Stomach (tissue), 9 donors: ENCODE measurements around the gene MLLT10. TPM values are rescaled to one million over a fixed set of nuclear protein-coding genes. Genes with fewer than 3 reads are reported as not detected.

ENCODE experiments used
- DNase-seq, 2 donors: peaks; one replicate each; pipeline versions ENCODE4 v3.0.0 to v3.0.0-alpha.2; 2013 to 2019
- H3K27ac ChIP-seq, 5 donors: fragments of 200-600 bp in 4 of 5; sonication (generic) in 4 of 5; one replicate each; pipeline ENCODE4 v1.5.1; 2013 to 2019; ENCODE audit warnings: mild to moderate bottlenecking in 1 of 5, moderate library complexity in 1 of 5
- H3K27me3 ChIP-seq, 3 donors: fragments of 200-600 bp; sonication (generic); one replicate each; pipeline ENCODE4 v1.5.1; 2017 to 2019; ENCODE audit warnings: mixed run types in 1 of 3
- H3K36me3 ChIP-seq, 4 donors: fragments of 200-600 bp; sonication (generic); 1 replicate in 3 of 4; 2 replicates in 1 of 4; pipeline ENCODE4 v1.5.1; 2016 to 2019
- H3K4me1 ChIP-seq, 4 donors: fragments of 200-600 bp; sonication (generic); one replicate each; pipeline ENCODE4 v1.5.1; 2016 to 2019
- H3K4me3 ChIP-seq, 4 donors: fragments of 200-600 bp; sonication (generic) in 3 of 4; one replicate each; pipeline ENCODE4 v1.5.1; 2016 to 2019; ENCODE audit warnings: mild to moderate bottlenecking in 1 of 4
- H3K9me3 ChIP-seq, 4 donors: fragments of 200-600 bp; sonication (generic); one replicate each; pipeline ENCODE4 v1.5.1; 2016 to 2019
- CTCF ChIP-seq, 7 experiments: fragments of 450-650 bp in 4 of 7; fragments of 200-600 bp in 3 of 7; sonication (generic) in 3 of 7; IDR thresholded peaks; one replicate each; pipeline ENCODE4 v1.5.1; 2016 to 2019; ENCODE audit warnings: antibody characterized with exemption in 7 of 7, control low read depth in 2 of 7, mild to moderate bottlenecking in 1 of 7
- EP300 ChIP-seq: sonication (generic); formaldehyde crosslinking; IDR thresholded peaks from one replicate; pipeline ENCODE4 v1.6.1; 2017; ENCODE audit warnings: antibody characterized with exemption
- POLR2A ChIP-seq, 4 donors: fragments of 450-650 bp; IDR thresholded peaks; one replicate each; pipeline ENCODE4 v1.6.1; 2016; ENCODE audit warnings: antibody characterized with exemption in 4 of 4, control low read depth in 2 of 4, mild to moderate bottlenecking in 1 of 4, moderate library complexity in 1 of 4
- POLR2AphosphoS5 ChIP-seq, 3 donors: sonication (generic); formaldehyde crosslinking; IDR thresholded peaks; one replicate each; pipeline ENCODE4 v1.6.1; 2016; ENCODE audit warnings: antibody characterized with exemption in 3 of 3
- WGBS, 5 donors: extraction: QIAGEN DNeasy Blood & Tissue Kit in 3 of 5; methylation state at CpG; one replicate each; pipeline versions ENCODE4 v1.1.5 to v1.1.7; 2013 to 2018; 5-methylcytosine and 5-hydroxymethylcytosine counted together
- intact Hi-C: fragments of 100-400 bp; cut with DNase I; formaldehyde crosslinking; loops from one replicate; pipeline ENCODE4 v1.15.1; 2023; ENCODE audit warnings: low total_unique reads
- polyA plus RNA-seq, 3 donors: library from polyadenylated mRNA; stranded (reverse); fragments of 200-250 nt; gene quantifications; one replicate each; pipeline ENCODE4 v1.2.3, GENCODE V29; 2013
- total RNA-seq, 5 donors: library from RNA; depleted of rRNA; stranded (reverse); fragments of >200 nt; gene quantifications; one replicate each; pipeline versions ENCODE4 v1.1.0 to v1.2.3, GENCODE V29; 2014 to 2016
- donor health status: healthy with polysubstance abuse.
- donor health status: Bipolar disorder and iron deficiency.
- donor health status: healthy.

MLLT10 gene
- total and polyA plus RNA-seq, 8 donors = 12.8 to 76.9 (median 23.8) TPM

GRCh38 chr10:21720090-21720489, 186.1 kb downstream of the MLLT10 start:
- H3K4me1 ChIP-seq = peaks cover 9 to 23% (median 11%) of the 10 kb centered on the region in 4 donors
- H3K27me3 ChIP-seq = no peaks in the 10 kb centered on the region
- H3K36me3 ChIP-seq = peaks cover 0 to 23% (median 13%) of the 10 kb centered on the region in 4 donors
- no peak for TF ChIP-seq POLR2AphosphoS5 (IDR thresholded peaks at IDR 0.05)
- no peak for TF ChIP-seq POLR2A (IDR thresholded peaks at IDR 0.05)
- TF ChIP-seq CTCF (IDR thresholded peaks at IDR 0.05) = no peak
- TF ChIP-seq EP300 = no peak
- WGBS, 5 donors = 65 to 78% (median 76%) methylated on average over 3 of the region's 3 CpGs
- intact Hi-C loops = no loop called here
- H3K27ac ChIP-seq = no peak overlapping the region
- DNase-seq = no peak
- no peak overlapping the region for H3K4me3 ChIP-seq
- no peaks in the 10 kb centered on the region for H3K9me3 ChIP-seq

GRCh38 chr10:21721000-21721665, 187.1 kb downstream of the MLLT10 start:
- peaks cover 11 to 26% (median 15%) of the 10 kb centered on the region in 4 donors for H3K4me1 ChIP-seq
- H3K36me3 ChIP-seq = peaks cover 0 to 12% (median 4%) of the 10 kb centered on the region in 4 donors
- no peak for DNase-seq
- no peak overlapping the region for H3K27ac ChIP-seq
- intact Hi-C loops = no loop called here
- no peaks in the 10 kb centered on the region for H3K27me3 ChIP-seq
- H3K4me3 ChIP-seq = no peak overlapping the region
- WGBS, 5 donors = 73 to 79% (median 77%) methylated on average over 6 of the region's 6 CpGs
- H3K9me3 ChIP-seq = no peaks in the 10 kb centered on the region
- TF ChIP-seq POLR2AphosphoS5 (IDR thresholded peaks at IDR 0.05) (no peak), POLR2A (IDR thresholded peaks at IDR 0.05) (no peak), CTCF (IDR thresholded peaks at IDR 0.05) (no peak), EP300 (no peak)

GRCh38 chr10:21722209-21722608, 188.2 kb downstream of the MLLT10 start:
- Histone ChIP-seq H3K4me1 (peaks cover 11 to 30% (median 20%) of the 10 kb centered on the region in 4 donors), H3K36me3 (peaks cover 0 to 9% (median 6%) of the 10 kb centered on the region in 4 donors), H3K27ac (no peak overlapping the region), H3K9me3 (no peaks in the 10 kb centered on the region), H3K27me3 (no peaks in the 10 kb centered on the region), H3K4me3 (no peak overlapping the region)
- 96 to 100% (median 99%) methylated on average over 2 of the region's 2 CpGs for WGBS, 5 donors
- TF ChIP-seq POLR2AphosphoS5 (IDR thresholded peaks at IDR 0.05) (no peak), EP300 (no peak), CTCF (IDR thresholded peaks at IDR 0.05) (no peak), POLR2A (IDR thresholded peaks at IDR 0.05) (no peak)
- no peak for DNase-seq
- intact Hi-C loops = no loop called here

GRCh38 chr10:21724020-21724589, 190.1 kb downstream of the MLLT10 start:
- no peaks in the 10 kb centered on the region for H3K27me3 ChIP-seq
- 68 to 86% (median 79%) methylated on average over 7 of the region's 7 CpGs for WGBS, 5 donors
- intact Hi-C loops = no loop called here
- H3K4me3 ChIP-seq = no peak overlapping the region
- peaks cover 0 to 9% (median 3%) of the 10 kb centered on the region in 4 donors for H3K36me3 ChIP-seq
- peaks cover 11 to 41% (median 29%) of the 10 kb centered on the region in 4 donors for H3K4me1 ChIP-seq
- no peaks in the 10 kb centered on the region for H3K9me3 ChIP-seq
- H3K27ac ChIP-seq = peak overlapping the region in 1 of 5 donors; percentile 5
- DNase-seq = peak in 1 of 2 donors; percentile 74
- no peak for TF ChIP-seq POLR2AphosphoS5 (IDR thresholded peaks at IDR 0.05)
- TF ChIP-seq POLR2A (IDR thresholded peaks at IDR 0.05) = no peak
- no peak for TF ChIP-seq EP300
- no peak for TF ChIP-seq CTCF (IDR thresholded peaks at IDR 0.05)
